ENCODE measurements around the gene SPRTN. TPM values are rescaled to one million over a fixed set of nuclear protein-coding genes. Genes with fewer than 3 reads are reported as not detected.

The SPRTN gene
- total and polyA plus RNA-seq, 2 experiments from 2014 or later = 9.1 to 25.0 TPM

GRCh38 chr1:231357187-231357772 lies 19.2 kb downstream of the SPRTN start:
- Mint-ChIP-seq H3K27me3 (ENCODE audit: insufficient read depth, low read depth, poor library complexity) (no peaks in the 10 kb centered on the region), H3K36me3 (ENCODE audit: low read depth) (peaks cover 8% of the 10 kb centered on the region), H3K9me3 (no peaks in the 10 kb centered on the region), H3K4me1 (no peaks in the 10 kb centered on the region), H3K27ac (no peak overlapping the region), H3K4me3 (no peak overlapping the region)
- no peak overlapping the region for H3K4me2 ChIP-seq
- DNase-seq (ENCODE audit: low spot score) (no peak), ATAC-seq (no peak)
- no peaks in the 10 kb centered on the region for H3K9me2 ChIP-seq (ENCODE audit: insufficient read depth)
- H3K79me2 ChIP-seq (replicated peaks; ENCODE audit: insufficient read depth) = no peaks in the 10 kb centered on the region
- H3K27me3 ChIP-seq (ENCODE audit: insufficient read depth) = no peaks in the 10 kb centered on the region
- TF ChIP-seq POLR2AphosphoS5 (IDR thresholded peaks at IDR 0.05; ENCODE audit: low read depth) = no peak
- TF ChIP-seq NANOG (IDR thresholded peaks at IDR 0.05; ENCODE audit: borderline replicate concordance) = no peak
- TF ChIP-seq STAT1 (IDR thresholded peaks at IDR 0.05; ENCODE audit: unreplicated experiment) = no peak
- TF ChIP-seq CTCF (conservative IDR thresholded peaks at IDR 0.05; ENCODE audit: low read depth in 2 of 2) = no peak
- TF ChIP-seq EZH2 (IDR thresholded peaks at IDR 0.05; ENCODE audit: low read depth, unreplicated experiment) = no peak
- no peak for TF ChIP-seq ZNF114 (CRISPR knock-in tag; IDR thresholded peaks at IDR 0.05)
- no peak for TF ChIP-seq ZNF331 (CRISPR knock-in tag; IDR thresholded peaks at IDR 0.05; ENCODE audit: low read depth)
- no peak for TF ChIP-seq CREB1 (CRISPR knock-in tag; IDR thresholded peaks at IDR 0.05; ENCODE audit: low read depth)
- TF ChIP-seq ZNF462 (CRISPR knock-in tag; IDR thresholded peaks at IDR 0.05) = no peak
- TF ChIP-seq REST (IDR thresholded peaks at IDR 0.05; ENCODE audit: unreplicated experiment) = no peak
- no peak for TF ChIP-seq JUNB (IDR thresholded peaks at IDR 0.05; ENCODE audit: unreplicated experiment)
- TF ChIP-seq ETS1 (IDR thresholded peaks at IDR 0.05) = no peak
- no peak for TF ChIP-seq EZH2phosphoT487 (IDR thresholded peaks at IDR 0.05; ENCODE audit: unreplicated experiment)
- no peak overlapping the region for H3K27ac ChIP-seq (ENCODE audit: low read depth)
- no peaks in the 10 kb centered on the region for H3K4me1 ChIP-seq (ENCODE audit: insufficient read depth)
- H2AFZ ChIP-seq = no peak overlapping the region
- H3K36me3 ChIP-seq (ENCODE audit: insufficient read depth) = peaks cover 8% of the 10 kb centered on the region; the same call in 1 of the 2 replicates
- no peak overlapping the region for H3K4me3 ChIP-seq
- no peaks in the 10 kb centered on the region for H3F3A ChIP-seq (replicated peaks; ENCODE audit: low read depth)
- no peaks in the 10 kb centered on the region; the same call in 1 of the 2 replicates for H4K20me1 ChIP-seq (replicated peaks; ENCODE audit: insufficient read depth)
